GM12891 (cell line): ENCODE data around the gene GALP.

Source experiments
- POLR2A ChIP-seq: IDR thresholded peaks from 2 replicates; pipeline ENCODE4 v1.6.1; 2011; ENCODE audit warnings: low read depth, low read length, control low read depth
- POLR2AphosphoS5 ChIP-seq: IDR thresholded peaks from 2 replicates; pipeline ENCODE4 v1.6.1; 2011; ENCODE audit warnings: low read depth, low read length, control low read depth
- POU2F2 ChIP-seq: IDR thresholded peaks from 2 replicates; pipeline ENCODE4 v1.6.1; 2011; ENCODE audit warnings: low read depth, mild to moderate bottlenecking, control low read depth, low read length, moderate library complexity
- SPI1 ChIP-seq: IDR thresholded peaks from 2 replicates; pipeline ENCODE4 v1.6.1; 2011; ENCODE audit warnings: low read depth, low read length, control low read depth
- TAF1 ChIP-seq: IDR thresholded peaks from 2 replicates; pipeline ENCODE4 v1.6.1; 2011; ENCODE audit warnings: low read depth, low read length, control low read depth

DNA sequence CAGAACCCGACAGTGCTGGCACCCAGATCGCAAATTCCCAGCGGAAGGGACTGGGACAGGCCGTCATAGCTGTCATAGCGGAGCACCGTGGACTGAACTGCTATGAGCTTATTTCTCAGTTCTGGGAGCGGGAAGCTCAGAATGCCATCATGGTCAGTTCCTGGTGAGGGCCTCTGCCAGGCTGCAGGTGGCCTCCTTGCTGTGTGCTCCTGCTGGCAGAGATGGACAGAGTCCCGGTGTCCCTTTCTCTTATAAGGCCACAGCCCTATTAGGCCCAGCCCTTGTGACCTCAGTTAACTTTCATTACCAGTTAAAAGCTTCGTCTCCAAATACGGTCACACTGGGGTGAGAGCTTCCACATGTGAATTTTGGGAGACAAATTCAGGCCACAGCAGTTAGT lies 30.1 kb upstream of the GALP start:
- no peak for TF ChIP-seq POLR2A
- no peak for TF ChIP-seq POLR2AphosphoS5
- no peak for TF ChIP-seq TAF1
- no peak for TF ChIP-seq POU2F2
- no peak for TF ChIP-seq SPI1
